ENCODE data around the gene MIGA1.

MIGA1 gene

GRCh38 chr1:77925956-77926355 is 146.5 kb downstream of the MIGA1 start:
- DNase-seq = no peak

- no peak for DNase-seq
These were observed 147.3 kb downstream of the MIGA1 start for GRCh38 chr1:77926561-77927357.

GRCh38 chr1:77927414-77927813 is 148.0 kb downstream of the MIGA1 start:
- DNase-seq = no peak

All from hematopoietic multipotent progenitor cell treated with erythropoietin and hydrocortisone succinate and interleukin-3 and kit ligand, for 4 days (in vitro differentiated cells).